HEK293 (cell line): ENCODE measurements around the gene GART.

ENCODE experiments used
- BCL11A ChIP-seq: fragments of 450-650 bp; formaldehyde crosslinking; IDR thresholded peaks from 2 replicates; pipeline ENCODE4 v1.5.1; 2016; ENCODE audit warnings: low read depth, missing biosample characterization, missing genetic modification characterization
- KLF16 ChIP-seq: fragments of 450-650 bp; formaldehyde crosslinking; IDR thresholded peaks from 2 replicates; pipeline ENCODE4 v1.5.1; 2017; ENCODE audit warnings: missing biosample characterization, missing genetic modification characterization
- KLF7 ChIP-seq: fragments of 450-650 bp; formaldehyde crosslinking; IDR thresholded peaks from 2 replicates; pipeline ENCODE4 v1.5.1; 2016; ENCODE audit warnings: missing biosample characterization, missing genetic modification characterization, borderline replicate concordance
- MZF1 ChIP-seq: fragments of 450-650 bp; formaldehyde crosslinking; IDR thresholded peaks from 2 replicates; pipeline ENCODE4 v1.5.1; 2017; ENCODE audit warnings: missing biosample characterization, missing genetic modification characterization, borderline replicate concordance
- OVOL3 ChIP-seq: fragments of 450-650 bp; formaldehyde crosslinking; IDR thresholded peaks from 2 replicates; pipeline ENCODE4 v1.5.1; 2016; ENCODE audit warnings: missing biosample characterization, missing genetic modification characterization
- RBAK ChIP-seq: fragments of 450-650 bp; formaldehyde crosslinking; IDR thresholded peaks from 2 replicates; pipeline ENCODE4 v1.5.1; 2016; ENCODE audit warnings: missing biosample characterization, missing genetic modification characterization
- YY2 ChIP-seq: fragments of 450-650 bp; formaldehyde crosslinking; IDR thresholded peaks from 2 replicates; pipeline ENCODE4 v1.5.1; 2016; ENCODE audit warnings: missing biosample characterization, missing genetic modification characterization
- ZBTB48 ChIP-seq: fragments of 450-650 bp; formaldehyde crosslinking; IDR thresholded peaks from 2 replicates; pipeline ENCODE4 v1.5.1; 2016; ENCODE audit warnings: missing biosample characterization, missing genetic modification characterization
- ZFHX2 ChIP-seq: fragments of 450-650 bp; formaldehyde crosslinking; conservative IDR thresholded peaks from 2 replicates; pipeline ENCODE4 v1.5.1; 2016; ENCODE audit warnings: missing biosample characterization, missing genetic modification characterization
- ZFP3 ChIP-seq: fragments of 450-650 bp; formaldehyde crosslinking; IDR thresholded peaks from 2 replicates; pipeline ENCODE4 v1.5.1; 2016; ENCODE audit warnings: low read depth, missing biosample characterization, missing genetic modification characterization
- ZNF19 ChIP-seq: fragments of 450-650 bp; formaldehyde crosslinking; IDR thresholded peaks from 2 replicates; pipeline ENCODE4; 2016; ENCODE audit warnings: missing biosample characterization, missing genetic modification characterization, low read depth
- ZNF202 ChIP-seq: fragments of 450-650 bp; formaldehyde crosslinking; IDR thresholded peaks from 2 replicates; pipeline ENCODE4 v1.5.1; 2016; ENCODE audit warnings: missing biosample characterization, missing genetic modification characterization, borderline replicate concordance
- ZNF211 ChIP-seq: fragments of 450-650 bp; formaldehyde crosslinking; IDR thresholded peaks from 2 replicates; pipeline ENCODE4 v1.5.1; 2016; ENCODE audit warnings: low read depth, missing biosample characterization, missing genetic modification characterization
- ZNF214 ChIP-seq: fragments of 450-650 bp; formaldehyde crosslinking; IDR thresholded peaks from 2 replicates; pipeline ENCODE4 v1.5.1; 2017; ENCODE audit warnings: missing biosample characterization, mild to moderate bottlenecking, missing genetic modification characterization, borderline replicate concordance
- ZNF280C ChIP-seq: fragments of 450-650 bp; formaldehyde crosslinking; IDR thresholded peaks from 2 replicates; pipeline ENCODE4 v1.5.1; 2016; ENCODE audit warnings: missing biosample characterization, missing genetic modification characterization
- ZNF280D ChIP-seq: fragments of 450-650 bp; formaldehyde crosslinking; IDR thresholded peaks from 2 replicates; pipeline ENCODE4 v1.5.1; 2016; ENCODE audit warnings: missing biosample characterization, missing genetic modification characterization
- ZNF311 ChIP-seq: fragments of 450-650 bp; formaldehyde crosslinking; IDR thresholded peaks from 2 replicates; pipeline ENCODE4 v1.5.1; 2017; ENCODE audit warnings: missing biosample characterization, missing genetic modification characterization, borderline replicate concordance
- ZNF324 ChIP-seq: fragments of 450-650 bp; formaldehyde crosslinking; IDR thresholded peaks from 2 replicates; pipeline ENCODE4 v1.5.1; 2016; ENCODE audit warnings: missing biosample characterization, missing genetic modification characterization
- ZNF394 ChIP-seq: fragments of 450-650 bp; formaldehyde crosslinking; IDR thresholded peaks from 2 replicates; pipeline ENCODE4 v1.5.1; 2016; ENCODE audit warnings: missing biosample characterization, missing genetic modification characterization, mild to moderate bottlenecking, moderate library complexity, borderline replicate concordance
- ZNF488 ChIP-seq: fragments of 450-650 bp; formaldehyde crosslinking; IDR thresholded peaks from 2 replicates; pipeline ENCODE4 v1.5.1; 2016; ENCODE audit warnings: missing biosample characterization, missing genetic modification characterization
- ZNF521 ChIP-seq: fragments of 450-650 bp; formaldehyde crosslinking; IDR thresholded peaks from 2 replicates; pipeline ENCODE4 v1.5.1; 2017; ENCODE audit warnings: missing biosample characterization, mild to moderate bottlenecking, missing genetic modification characterization
- ZNF530 ChIP-seq: fragments of 450-650 bp; formaldehyde crosslinking; IDR thresholded peaks from 2 replicates; pipeline ENCODE4 v1.5.1; 2016; ENCODE audit warnings: low read depth, missing biosample characterization, missing genetic modification characterization
- ZNF558 ChIP-seq: fragments of 450-650 bp; formaldehyde crosslinking; IDR thresholded peaks from 2 replicates; pipeline ENCODE4 v1.5.1; 2016; ENCODE audit warnings: missing biosample characterization, missing genetic modification characterization
- ZNF654 ChIP-seq: fragments of 450-650 bp; formaldehyde crosslinking; IDR thresholded peaks from 2 replicates; pipeline ENCODE4 v1.5.1; 2016; ENCODE audit warnings: low read depth, missing biosample characterization, missing genetic modification characterization
- ZNF677 ChIP-seq: fragments of 450-650 bp; IDR thresholded peaks from 2 replicates; pipeline ENCODE4 v1.5.0; 2018; ENCODE audit warnings: missing biosample characterization, mild to moderate bottlenecking, missing genetic modification characterization, moderate library complexity
- ZNF777 ChIP-seq: fragments of 450-650 bp; formaldehyde crosslinking; IDR thresholded peaks from 2 replicates; pipeline ENCODE4 v1.5.1; 2017; ENCODE audit warnings: missing biosample characterization, missing genetic modification characterization, borderline replicate concordance
- ZNF792 ChIP-seq: fragments of 450-650 bp; formaldehyde crosslinking; IDR thresholded peaks from 2 replicates; pipeline ENCODE4 v1.5.1; 2016; ENCODE audit warnings: missing biosample characterization, missing genetic modification characterization
- ZNF830 ChIP-seq: fragments of 450-650 bp; IDR thresholded peaks from 2 replicates; pipeline ENCODE4 v1.5.0; 2018; ENCODE audit warnings: missing biosample characterization, missing genetic modification characterization, low read depth, mild to moderate bottlenecking, moderate library complexity
- ZNF843 ChIP-seq: fragments of 450-650 bp; formaldehyde crosslinking; IDR thresholded peaks from 2 replicates; pipeline ENCODE4 v1.5.1; 2016; ENCODE audit warnings: missing biosample characterization, missing genetic modification characterization
- TF ChIP-seq, protein P1 (sequence below): fragments of 450-650 bp; formaldehyde crosslinking; IDR thresholded peaks from 2 replicates; pipeline ENCODE4 v1.5.1; 2017; ENCODE audit warnings: missing biosample characterization, missing genetic modification characterization
- TF ChIP-seq, protein P2 (sequence below): fragments of 450-650 bp; formaldehyde crosslinking; IDR thresholded peaks from 2 replicates; pipeline ENCODE4 v1.5.1; 2017; ENCODE audit warnings: missing biosample characterization, missing genetic modification characterization

GART gene

DNA sequence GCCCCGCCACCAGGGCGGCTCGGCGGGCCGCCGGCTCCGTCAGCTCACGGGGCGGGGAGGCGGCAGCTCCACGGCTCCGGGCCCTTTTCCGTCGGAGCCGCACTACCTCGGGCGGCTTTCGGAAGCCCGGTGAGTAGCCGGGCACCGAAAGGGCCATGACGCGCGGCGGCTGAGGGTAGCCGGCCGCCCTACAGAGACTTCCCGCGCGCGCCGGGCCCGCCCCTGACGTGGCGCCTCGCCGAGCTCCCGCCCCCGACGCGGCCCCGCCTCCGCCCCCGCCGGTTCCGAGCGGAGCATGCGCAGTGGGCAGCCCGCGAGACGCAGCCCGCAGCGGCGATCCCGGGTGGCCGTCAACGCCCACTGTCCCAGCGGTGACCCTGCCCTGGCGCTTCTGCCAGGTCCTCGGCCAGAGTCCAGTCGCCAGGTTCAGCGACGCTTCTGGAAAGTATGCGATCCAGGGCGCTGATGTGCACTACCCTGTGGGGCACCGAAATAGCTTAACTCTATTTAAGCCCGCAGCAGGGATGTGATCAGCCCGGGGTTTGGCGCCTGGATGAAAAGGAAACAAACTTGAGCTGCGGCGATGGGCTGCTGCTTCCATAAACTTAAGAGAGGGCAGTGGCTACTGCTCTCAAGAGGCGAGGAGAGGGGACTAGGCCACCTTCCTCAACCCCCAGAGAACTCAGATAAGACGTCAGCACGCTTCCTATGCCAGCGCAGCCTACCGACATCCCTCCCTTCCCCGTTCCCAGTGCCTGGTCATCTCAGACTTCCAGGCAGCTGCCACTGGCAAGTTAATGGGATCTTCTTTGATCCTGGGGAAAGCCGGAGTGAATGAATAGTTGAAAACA lies 46.8 kb upstream of the GART start, which contains the start of gene DONSON (continued):
- TF ChIP-seq ZNF202 (tag by site-specific recombination) = no peak
- no peak for TF ChIP-seq ZFP3 (tag by site-specific recombination)
- no peak for TF ChIP-seq ZNF830 (tag by site-specific recombination)
- 0 out of 2 replicates have a peak, but pooled peaks have one; percentile 42 for TF ChIP-seq BCL11A (tag by site-specific recombination)
- TF ChIP-seq, protein P1, sequence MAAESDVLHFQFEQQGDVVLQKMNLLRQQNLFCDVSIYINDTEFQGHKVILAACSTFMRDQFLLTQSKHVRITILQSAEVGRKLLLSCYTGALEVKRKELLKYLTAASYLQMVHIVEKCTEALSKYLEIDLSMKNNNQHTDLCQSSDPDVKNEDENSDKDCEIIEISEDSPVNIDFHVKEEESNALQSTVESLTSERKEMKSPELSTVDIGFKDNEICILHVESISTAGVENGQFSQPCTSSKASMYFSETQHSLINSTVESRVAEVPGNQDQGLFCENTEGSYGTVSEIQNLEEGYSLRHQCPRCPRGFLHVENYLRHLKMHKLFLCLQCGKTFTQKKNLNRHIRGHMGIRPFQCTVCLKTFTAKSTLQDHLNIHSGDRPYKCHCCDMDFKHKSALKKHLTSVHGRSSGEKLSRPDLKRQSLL = no peak
- TF ChIP-seq KLF16 (tag by site-specific recombination) = peak; percentile 64
- TF ChIP-seq ZNF324 (tag by site-specific recombination) = peak; percentile 73
- TF ChIP-seq ZNF211 (tag by site-specific recombination) = no peak
- TF ChIP-seq ZNF654 (tag by site-specific recombination) = no peak
- no peak for TF ChIP-seq ZNF19 (tag by site-specific recombination)
- TF ChIP-seq ZNF488 (tag by site-specific recombination) = no peak
- TF ChIP-seq ZNF558 (tag by site-specific recombination) = no peak
- no peak for TF ChIP-seq ZNF792 (tag by site-specific recombination)
- no peak for TF ChIP-seq OVOL3 (tag by site-specific recombination)
- TF ChIP-seq ZNF394 (tag by site-specific recombination) = peak; percentile 34; the same call in 1 of the 2 replicates
- no peak for TF ChIP-seq ZNF280D (tag by site-specific recombination)
- no peak for TF ChIP-seq YY2
- no peak for TF ChIP-seq ZNF311 (tag by site-specific recombination)
- TF ChIP-seq ZBTB48 (tag by site-specific recombination) = peak; percentile 25; the same call in 1 of the 2 replicates
- no peak for TF ChIP-seq MZF1 (tag by site-specific recombination)
- TF ChIP-seq ZNF280C (tag by site-specific recombination) = no peak
- no peak for TF ChIP-seq KLF7 (tag by site-specific recombination)
- TF ChIP-seq ZNF677 (tag by site-specific recombination) = peak; percentile 6; the same call in 1 of the 2 replicates
- no peak for TF ChIP-seq RBAK
- TF ChIP-seq, protein P2, sequence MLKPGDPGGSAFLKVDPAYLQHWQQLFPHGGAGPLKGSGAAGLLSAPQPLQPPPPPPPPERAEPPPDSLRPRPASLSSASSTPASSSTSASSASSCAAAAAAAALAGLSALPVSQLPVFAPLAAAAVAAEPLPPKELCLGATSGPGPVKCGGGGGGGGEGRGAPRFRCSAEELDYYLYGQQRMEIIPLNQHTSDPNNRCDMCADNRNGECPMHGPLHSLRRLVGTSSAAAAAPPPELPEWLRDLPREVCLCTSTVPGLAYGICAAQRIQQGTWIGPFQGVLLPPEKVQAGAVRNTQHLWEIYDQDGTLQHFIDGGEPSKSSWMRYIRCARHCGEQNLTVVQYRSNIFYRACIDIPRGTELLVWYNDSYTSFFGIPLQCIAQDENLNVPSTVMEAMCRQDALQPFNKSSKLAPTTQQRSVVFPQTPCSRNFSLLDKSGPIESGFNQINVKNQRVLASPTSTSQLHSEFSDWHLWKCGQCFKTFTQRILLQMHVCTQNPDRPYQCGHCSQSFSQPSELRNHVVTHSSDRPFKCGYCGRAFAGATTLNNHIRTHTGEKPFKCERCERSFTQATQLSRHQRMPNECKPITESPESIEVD = no peak
- no peak for TF ChIP-seq ZNF777 (tag by site-specific recombination)
- TF ChIP-seq ZNF530 = no peak
- no peak for TF ChIP-seq ZNF843 (tag by site-specific recombination)
- TF ChIP-seq ZFHX2 = peak; percentile 83
- no peak for TF ChIP-seq ZNF214
- no peak for TF ChIP-seq ZNF521 (tag by site-specific recombination)
